HepG2 (cell line): ENCODE measurements around the gene CD58. TPM values are rescaled to one million over a fixed set of nuclear protein-coding genes. Genes with fewer than 3 reads are reported as not detected.
A peak's percentile ranks its signal among the peaks of the same experiment; 100 is the strongest.

Source experiments
- ATF7-NPFF ChIP-seq: sonication (generic); formaldehyde crosslinking; IDR thresholded peaks from 2 replicates; pipeline ENCODE4 v1.8.1; 2023; ENCODE audit warnings: mild to moderate bottlenecking, low read depth, missing genetic modification reagents, moderate library complexity
- CREM ChIP-seq, 2 experiments: sonication (generic) in 1 of 2; formaldehyde crosslinking in 1 of 2; IDR thresholded peaks; 2 replicates each; pipeline versions ENCODE4 v1.4.0 to v1.6.1; 2016 to 2020; ENCODE audit warnings: antibody characterized with exemption in 1 of 2, mild to moderate bottlenecking in 1 of 2, missing genetic modification reagents in 1 of 2
- DZIP1 ChIP-seq: sonication (generic); formaldehyde crosslinking; IDR thresholded peaks from 2 replicates; pipeline ENCODE4 v1.5.0; 2020; ENCODE audit warnings: mild to moderate bottlenecking, missing genetic modification reagents
- EED ChIP-seq: sonication (generic); formaldehyde crosslinking; IDR thresholded peaks from 2 replicates; pipeline ENCODE4 v1.5.0; 2020; ENCODE audit warnings: mild to moderate bottlenecking, missing genetic modification reagents
- GFI1 ChIP-seq: sonication (generic); formaldehyde crosslinking; IDR thresholded peaks from 2 replicates; pipeline ENCODE4 v1.5.0; 2020; ENCODE audit warnings: missing genetic modification reagents, mild to moderate bottlenecking, borderline replicate concordance
- HOXA3 ChIP-seq: sonication (generic); formaldehyde crosslinking; IDR thresholded peaks from 2 replicates; pipeline ENCODE4 v1.5.0; 2020; ENCODE audit warnings: missing genetic modification reagents
- IKZF4 ChIP-seq: sonication (generic); formaldehyde crosslinking; IDR thresholded peaks from 2 replicates; pipeline ENCODE4 v1.5.1; 2020; ENCODE audit warnings: borderline replicate concordance, mild to moderate bottlenecking, low read depth, missing genetic modification reagents; ENCODE audit errors: not compliant biosample characterization
- KMT2B ChIP-seq: IDR thresholded peaks from 2 replicates; pipeline ENCODE4 v1.6.1; 2016; ENCODE audit warnings: missing genetic modification reagents, missing compliant biosample characterization
- MAFG ChIP-seq: sonication (generic); formaldehyde crosslinking; IDR thresholded peaks from 2 replicates; pipeline ENCODE4 v1.5.1; 2020; ENCODE audit warnings: mild to moderate bottlenecking, missing genetic modification reagents
- MIXL1 ChIP-seq: IDR thresholded peaks from 2 replicates; pipeline ENCODE4 v1.6.1; 2016
- MTF1 ChIP-seq: sonication (generic); formaldehyde crosslinking; IDR thresholded peaks from 2 replicates; pipeline ENCODE4 v1.5.0; 2020; ENCODE audit warnings: missing genetic modification reagents
- MYC ChIP-seq: sonication (generic); formaldehyde crosslinking; IDR thresholded peaks from 2 replicates; pipeline ENCODE4 v1.9.0; 2021; ENCODE audit warnings: missing genetic modification reagents, borderline replicate concordance
- NCOA1 ChIP-seq: sonication (generic); formaldehyde crosslinking; IDR thresholded peaks from 2 replicates; pipeline ENCODE4 v1.9.0; 2021; ENCODE audit warnings: missing genetic modification reagents
- RAD21 ChIP-seq: fragments of 450-650 bp; formaldehyde crosslinking; IDR thresholded peaks from 2 replicates; pipeline ENCODE4 v1.5.0; 2020; ENCODE audit warnings: mild to moderate bottlenecking
- TFDP2 ChIP-seq: sonication (generic); formaldehyde crosslinking; IDR thresholded peaks from 2 replicates; pipeline ENCODE4 v1.4.0; 2020; ENCODE audit warnings: missing genetic modification reagents
- ZFP36L1 ChIP-seq: sonication (generic); formaldehyde crosslinking; IDR thresholded peaks from 2 replicates; pipeline ENCODE4 v1.8.0; 2022; ENCODE audit warnings: mild to moderate bottlenecking, missing genetic modification reagents, moderate library complexity
- ZNF205 ChIP-seq: IDR thresholded peaks from 2 replicates; pipeline ENCODE4 v1.6.1; 2018; ENCODE audit warnings: missing biosample characterization, missing genetic modification reagents
- polyA plus RNA-seq, 8 experiments: library from polyadenylated mRNA; depleted of rRNA in 3 of 8; stranded (reverse) in 7 of 8; unstranded in 1 of 8; fragments of >200 nt; fragmentation: Illumina TruSeq in 4 of 8; extraction: Trizol in 4 of 8; gene quantifications; 2 replicates each; pipeline versions ENCODE4 v1.2.1 to v1.2.3, GENCODE V29; 2011 to 2016; ENCODE audit warnings: low read depth in 4 of 8, missing spikeins in 1 of 8, mixed read lengths in 1 of 8; ENCODE audit not compliant: insufficient read depth in 1 of 8
- total RNA-seq, 5 experiments: library from RNA; depleted of rRNA; stranded (reverse); fragments of >200 nt; fragmentation: Illumina TruSeq; extraction: Trizol; gene quantifications; 2 replicates each; pipeline ENCODE4 v1.2.3, GENCODE V29; 2016; ENCODE audit warnings: low read depth in 1 of 5
- TF ChIP-seq, protein P1 (sequence below): IDR thresholded peaks from 2 replicates; pipeline ENCODE4 v1.6.1; 2012; ENCODE audit warnings: low read length, improper control_type of control experiment
- TF ChIP-seq, protein P2 (sequence below): sonication (generic); formaldehyde crosslinking; IDR thresholded peaks from 2 replicates; pipeline ENCODE4 v1.4.0; 2020; ENCODE audit warnings: low read depth, mild to moderate bottlenecking, missing genetic modification reagents
- TF ChIP-seq, protein P3 (sequence below): sonication (generic); formaldehyde crosslinking; IDR thresholded peaks from 2 replicates; pipeline ENCODE4 v1.4.0; 2020; ENCODE audit warnings: missing genetic modification reagents

The CD58 gene
- total and polyA plus RNA-seq, 2 of the 13 experiments (the other 11 are each of a cell fraction or from before 2014, with no cell fraction given), result 9.4 to 13.5 TPM

DNA sequence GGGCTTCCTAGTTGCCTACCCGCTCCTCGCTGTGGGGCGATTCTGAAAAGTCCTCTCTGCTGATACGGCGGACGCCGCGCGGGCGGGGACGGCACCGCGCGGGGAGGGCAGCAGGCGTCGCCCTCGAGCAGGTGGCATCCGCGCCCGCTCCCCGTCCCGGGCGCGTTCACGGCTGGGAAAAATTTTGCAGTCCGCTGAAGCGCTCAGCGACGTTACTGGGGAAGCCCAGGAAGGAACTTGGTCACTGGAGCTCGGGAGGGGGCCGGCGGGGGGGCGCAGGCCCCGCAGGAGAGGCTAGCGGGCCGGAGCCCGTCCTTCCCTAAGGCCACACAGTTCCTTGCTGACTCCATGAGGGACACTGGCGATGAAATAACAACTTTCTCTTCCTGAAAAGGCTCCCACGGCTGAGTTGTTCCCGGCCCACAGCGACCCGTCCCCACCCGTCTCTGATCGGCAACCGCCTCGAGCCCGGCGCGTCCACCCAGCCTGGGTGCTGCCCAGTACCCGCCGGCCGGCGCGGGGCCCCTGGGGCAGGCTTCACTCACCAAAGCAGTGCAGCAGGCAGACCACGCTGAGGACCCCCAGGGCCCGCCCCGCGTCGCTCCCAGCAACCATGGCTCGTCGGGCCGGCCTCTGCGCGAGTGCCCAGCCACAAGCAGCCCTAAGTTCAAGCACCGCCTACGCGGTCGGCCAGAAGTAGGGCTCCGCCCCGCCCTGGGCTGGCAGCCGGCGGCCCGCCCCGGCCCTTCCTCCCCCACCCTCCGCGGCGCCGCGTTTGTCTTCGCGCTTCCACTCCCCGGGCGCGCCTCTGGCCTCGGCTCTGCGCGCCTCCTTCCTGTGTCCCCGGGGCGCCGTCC is at the start of gene CD58 (continued):
- TF ChIP-seq TFDP2 (CRISPR knock-in tag) (peak; percentile 66; the same call in 1 of the 2 replicates), EED (no peak), RAD21 (CRISPR knock-in tag) (peak; percentile 25; the same call in 1 of the 2 replicates), IKZF4 (no peak), MAFG (CRISPR knock-in tag) (0 out of 2 replicates have a peak, but pooled peaks have one; percentile 51), HOXA3 (CRISPR knock-in tag) (peak; percentile 23; the same call in 1 of the 2 replicates), ZNF205 (CRISPR knock-in tag) (no peak; the same call in 1 of the 2 replicates), KMT2B (CRISPR knock-in tag) (peak; percentile 45; the same call in 1 of the 2 replicates), GFI1 (CRISPR knock-in tag) (0 out of 2 replicates have a peak, but pooled peaks have one; percentile 73), NCOA1 (CRISPR knock-in tag) (no peak), MTF1 (no peak), MIXL1 (no peak), MYC (peak; percentile 47; the same call in 1 of the 2 replicates), ATF7-NPFF (no peak; the same call in none of the 2 replicates), CREM (IDR thresholded peaks at IDR 0.05) (no peak), CREM (CRISPR knock-in tag; IDR thresholded peaks at IDR 0.05) (no peak), DZIP1 (CRISPR knock-in tag) (peak; percentile 84; the same call in 1 of the 2 replicates), ZFP36L1 (CRISPR knock-in tag) (no peak)
- TF ChIP-seq, protein P1, sequence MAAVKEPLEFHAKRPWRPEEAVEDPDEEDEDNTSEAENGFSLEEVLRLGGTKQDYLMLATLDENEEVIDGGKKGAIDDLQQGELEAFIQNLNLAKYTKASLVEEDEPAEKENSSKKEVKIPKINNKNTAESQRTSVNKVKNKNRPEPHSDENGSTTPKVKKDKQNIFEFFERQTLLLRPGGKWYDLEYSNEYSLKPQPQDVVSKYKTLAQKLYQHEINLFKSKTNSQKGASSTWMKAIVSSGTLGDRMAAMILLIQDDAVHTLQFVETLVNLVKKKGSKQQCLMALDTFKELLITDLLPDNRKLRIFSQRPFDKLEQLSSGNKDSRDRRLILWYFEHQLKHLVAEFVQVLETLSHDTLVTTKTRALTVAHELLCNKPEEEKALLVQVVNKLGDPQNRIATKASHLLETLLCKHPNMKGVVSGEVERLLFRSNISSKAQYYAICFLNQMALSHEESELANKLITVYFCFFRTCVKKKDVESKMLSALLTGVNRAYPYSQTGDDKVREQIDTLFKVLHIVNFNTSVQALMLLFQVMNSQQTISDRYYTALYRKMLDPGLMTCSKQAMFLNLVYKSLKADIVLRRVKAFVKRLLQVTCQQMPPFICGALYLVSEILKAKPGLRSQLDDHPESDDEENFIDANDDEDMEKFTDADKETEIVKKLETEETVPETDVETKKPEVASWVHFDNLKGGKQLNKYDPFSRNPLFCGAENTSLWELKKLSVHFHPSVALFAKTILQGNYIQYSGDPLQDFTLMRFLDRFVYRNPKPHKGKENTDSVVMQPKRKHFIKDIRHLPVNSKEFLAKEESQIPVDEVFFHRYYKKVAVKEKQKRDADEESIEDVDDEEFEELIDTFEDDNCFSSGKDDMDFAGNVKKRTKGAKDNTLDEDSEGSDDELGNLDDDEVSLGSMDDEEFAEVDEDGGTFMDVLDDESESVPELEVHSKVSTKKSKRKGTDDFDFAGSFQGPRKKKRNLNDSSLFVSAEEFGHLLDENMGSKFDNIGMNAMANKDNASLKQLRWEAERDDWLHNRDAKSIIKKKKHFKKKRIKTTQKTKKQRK, result no peak
- TF ChIP-seq, protein P2, sequence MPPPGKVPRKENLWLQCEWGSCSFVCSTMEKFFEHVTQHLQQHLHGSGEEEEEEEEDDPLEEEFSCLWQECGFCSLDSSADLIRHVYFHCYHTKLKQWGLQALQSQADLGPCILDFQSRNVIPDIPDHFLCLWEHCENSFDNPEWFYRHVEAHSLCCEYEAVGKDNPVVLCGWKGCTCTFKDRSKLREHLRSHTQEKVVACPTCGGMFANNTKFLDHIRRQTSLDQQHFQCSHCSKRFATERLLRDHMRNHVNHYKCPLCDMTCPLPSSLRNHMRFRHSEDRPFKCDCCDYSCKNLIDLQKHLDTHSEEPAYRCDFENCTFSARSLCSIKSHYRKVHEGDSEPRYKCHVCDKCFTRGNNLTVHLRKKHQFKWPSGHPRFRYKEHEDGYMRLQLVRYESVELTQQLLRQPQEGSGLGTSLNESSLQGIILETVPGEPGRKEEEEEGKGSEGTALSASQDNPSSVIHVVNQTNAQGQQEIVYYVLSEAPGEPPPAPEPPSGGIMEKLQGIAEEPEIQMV (CRISPR knock-in tag), result peak; percentile 91
- TF ChIP-seq, protein P3, sequence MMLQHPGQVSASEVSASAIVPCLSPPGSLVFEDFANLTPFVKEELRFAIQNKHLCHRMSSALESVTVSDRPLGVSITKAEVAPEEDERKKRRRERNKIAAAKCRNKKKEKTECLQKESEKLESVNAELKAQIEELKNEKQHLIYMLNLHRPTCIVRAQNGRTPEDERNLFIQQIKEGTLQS (CRISPR knock-in tag), result peak; percentile 6; the same call in 1 of the 2 replicates
